Stimulated activated naive B cell treated with anti-CD40 and anti-IgM and Interleukin-4, amounts not matched to agents 10 μg/mL and 1 μg/mL and 100 μg/mL, for 72 hours (primary cell): ENCODE results near the gene GPC6.

Experiments used
- ATAC-seq, 2 donors: fragments of 150-1000 bp; cut with Tn5 transposase; replicated peaks; 2 replicates each; pipeline ENCODE4 v1.10.0; 2021; ENCODE audit warnings: moderate library complexity in 1 of 2
- DNase-seq: peaks from one replicate; pipeline ENCODE4 v3.0.0; 2021
- H3K27ac Mint-ChIP-seq: one replicate; pipeline ENCODE4 v1.8.0; 2022; ENCODE audit warnings: mild to moderate bottlenecking, mixed read lengths
- H3K27me3 Mint-ChIP-seq, 2 donors: one replicate each; pipeline ENCODE4 v1.8.0; 2022; ENCODE audit warnings: mixed read lengths in 2 of 2
- H3K36me3 Mint-ChIP-seq, 2 donors: one replicate each; pipeline ENCODE4 v1.8.0; 2022; ENCODE audit warnings: mixed read lengths in 2 of 2, mild to moderate bottlenecking in 1 of 2
- H3K4me1 Mint-ChIP-seq, 2 donors: one replicate each; pipeline ENCODE4 v1.8.0; 2022; ENCODE audit warnings: mixed read lengths in 2 of 2, mild to moderate bottlenecking in 1 of 2
- H3K4me3 Mint-ChIP-seq, 2 donors: one replicate each; pipeline ENCODE4 v1.8.0; 2022; ENCODE audit warnings: mild to moderate bottlenecking in 2 of 2, mixed read lengths in 2 of 2, moderate library complexity in 1 of 2
- H3K9me3 Mint-ChIP-seq, 2 donors: one replicate each; pipeline ENCODE4 v1.8.0; 2022; ENCODE audit warnings: mixed read lengths in 2 of 2, mild to moderate bottlenecking in 1 of 2

The GPC6 gene

GRCh38 chr13:94308832-94309231 lies 1082.2 kb downstream of the GPC6 start:
- Mint-ChIP-seq H3K4me1 (peaks cover 5 to 6% of the 10 kb centered on the region in 2 donors), H3K4me3 (no peak overlapping the region), H3K36me3 (no peaks in the 10 kb centered on the region), H3K9me3 (no peaks in the 10 kb centered on the region), H3K27ac (no peak overlapping the region), H3K27me3 (no peaks in the 10 kb centered on the region)
- no peak for DNase-seq
- ATAC-seq: no peak

- H3K9me3 Mint-ChIP-seq: no peaks in the 10 kb centered on the region
- no peak overlapping the region for H3K27ac Mint-ChIP-seq
- no peaks in the 10 kb centered on the region for H3K27me3 Mint-ChIP-seq
- no peaks in the 10 kb centered on the region for H3K36me3 Mint-ChIP-seq
- DNase-seq (no peak), ATAC-seq (no peak)
- H3K4me3 Mint-ChIP-seq: no peak overlapping the region
- peaks cover 1 to 2% of the 10 kb centered on the region in 2 donors for H3K4me1 Mint-ChIP-seq
These were observed 1083.0 kb downstream of the GPC6 start for GRCh38 chr13:94309576-94309975.

GRCh38 chr13:94309997-94310855 lies 1083.6 kb downstream of the GPC6 start:
- Mint-ChIP-seq H3K4me1 (no peaks in the 10 kb centered on the region), H3K9me3 (peaks cover 0 to 1% of the 10 kb centered on the region in 2 donors), H3K27ac (no peak overlapping the region), H3K4me3 (no peak overlapping the region), H3K27me3 (no peaks in the 10 kb centered on the region), H3K36me3 (no peaks in the 10 kb centered on the region)
- DNase-seq (no peak), ATAC-seq (no peak)

GRCh38 chr13:94311893-94312292 lies 1085.3 kb downstream of the GPC6 start:
- DNase-seq: no peak
- Mint-ChIP-seq H3K36me3 (no peaks in the 10 kb centered on the region), H3K27me3 (no peaks in the 10 kb centered on the region), H3K4me1 (peaks cover 2 to 3% of the 10 kb centered on the region in 2 donors), H3K4me3 (no peak overlapping the region), H3K9me3 (peaks cover 0 to 2% of the 10 kb centered on the region in 2 donors), H3K27ac (no peak overlapping the region)
- no peak for ATAC-seq

GRCh38 chr13:94312511-94313216 lies 1086.1 kb downstream of the GPC6 start:
- ATAC-seq: no peak
- Mint-ChIP-seq H3K36me3 (no peaks in the 10 kb centered on the region), H3K9me3 (peaks cover 0 to 2% of the 10 kb centered on the region in 2 donors), H3K27me3 (no peaks in the 10 kb centered on the region), H3K4me3 (no peak overlapping the region), H3K4me1 (peaks cover 5 to 9% of the 10 kb centered on the region in 2 donors), H3K27ac (no peak overlapping the region)
- no peak for DNase-seq

GRCh38 chr13:94313321-94313910 lies 1086.8 kb downstream of the GPC6 start:
- Mint-ChIP-seq H3K27me3 (no peaks in the 10 kb centered on the region), H3K4me1 (peaks cover 5 to 9% of the 10 kb centered on the region in 2 donors), H3K27ac (no peak overlapping the region), H3K9me3 (peaks cover 0 to 2% of the 10 kb centered on the region in 2 donors), H3K36me3 (no peaks in the 10 kb centered on the region), H3K4me3 (no peak overlapping the region)
- DNase-seq: no peak
- ATAC-seq: no peak

GRCh38 chr13:94313926-94314325 lies 1087.3 kb downstream of the GPC6 start:
- Mint-ChIP-seq H3K9me3 (peaks cover 0 to 2% of the 10 kb centered on the region in 2 donors), H3K4me3 (no peak overlapping the region), H3K36me3 (no peaks in the 10 kb centered on the region), H3K4me1 (peaks cover 5 to 9% of the 10 kb centered on the region in 2 donors), H3K27ac (no peak overlapping the region), H3K27me3 (no peaks in the 10 kb centered on the region)
- DNase-seq: no peak
- ATAC-seq: no peak

- Mint-ChIP-seq H3K4me3 (no peak overlapping the region), H3K9me3 (peaks cover 0 to 2% of the 10 kb centered on the region in 2 donors), H3K27ac (no peak overlapping the region), H3K36me3 (no peaks in the 10 kb centered on the region), H3K27me3 (no peaks in the 10 kb centered on the region), H3K4me1 (peaks cover 5 to 9% of the 10 kb centered on the region in 2 donors)
- DNase-seq (no peak), ATAC-seq (no peak)
These were observed 1088.6 kb downstream of the GPC6 start for GRCh38 chr13:94315188-94315587.

- H3K4me3 Mint-ChIP-seq: no peak overlapping the region
- DNase-seq (no peak), ATAC-seq (peak; percentile 87 to 97)
- H3K9me3 Mint-ChIP-seq: peaks cover 5 to 7% of the 10 kb centered on the region in 2 donors
- no peak overlapping the region for H3K27ac Mint-ChIP-seq
- H3K36me3 Mint-ChIP-seq: peaks cover under 1 to 3% of the 10 kb centered on the region in 2 donors
- H3K27me3 Mint-ChIP-seq: no peaks in the 10 kb centered on the region
- peaks cover 5 to 9% of the 10 kb centered on the region in 2 donors for H3K4me1 Mint-ChIP-seq
These were observed 1090.5 kb downstream of the GPC6 start for GRCh38 chr13:94317063-94317491.

GRCh38 chr13:94318418-94318817 lies 1091.8 kb downstream of the GPC6 start:
- no peaks in the 10 kb centered on the region for H3K27me3 Mint-ChIP-seq
- peaks cover 7% of the 10 kb centered on the region in 2 donors for H3K9me3 Mint-ChIP-seq
- peaks cover 2 to 4% of the 10 kb centered on the region in 2 donors for H3K36me3 Mint-ChIP-seq
- H3K27ac Mint-ChIP-seq: no peak overlapping the region
- peak in 1 of 2 donors; percentile 27 for ATAC-seq
- DNase-seq: no peak
- peaks cover 9 to 14% of the 10 kb centered on the region in 2 donors for H3K4me1 Mint-ChIP-seq
- no peak overlapping the region for H3K4me3 Mint-ChIP-seq

GRCh38 chr13:94319501-94319900 lies 1092.9 kb downstream of the GPC6 start:
- Mint-ChIP-seq H3K27me3 (no peaks in the 10 kb centered on the region), H3K4me3 (no peak overlapping the region), H3K36me3 (peaks cover 2 to 4% of the 10 kb centered on the region in 2 donors), H3K9me3 (peaks cover 7% of the 10 kb centered on the region in 2 donors), H3K4me1 (peaks cover 17 to 23% of the 10 kb centered on the region in 2 donors), H3K27ac (no peak overlapping the region)
- ATAC-seq: no peak
- no peak for DNase-seq

GRCh38 chr13:94322925-94323763 lies 1096.5 kb downstream of the GPC6 start:
- Mint-ChIP-seq H3K4me1 (peaks cover 32 to 43% of the 10 kb centered on the region in 2 donors), H3K27me3 (no peaks in the 10 kb centered on the region), H3K9me3 (peaks cover 7 to 8% of the 10 kb centered on the region in 2 donors), H3K27ac (no peak overlapping the region), H3K4me3 (no peak overlapping the region), H3K36me3 (peaks cover 5 to 11% of the 10 kb centered on the region in 2 donors)
- ATAC-seq (no peak), DNase-seq (no peak)

- peaks cover 5 to 11% of the 10 kb centered on the region in 2 donors for H3K36me3 Mint-ChIP-seq
- H3K4me3 Mint-ChIP-seq: peak overlapping the region in 1 of 2 donors; percentile 21
- DNase-seq (no peak), ATAC-seq (peak; percentile 33 to 39)
- H3K4me1 Mint-ChIP-seq: peaks cover 35 to 52% of the 10 kb centered on the region in 2 donors
- H3K27ac Mint-ChIP-seq: peak overlapping the region; percentile 56
- H3K9me3 Mint-ChIP-seq: peaks cover 7 to 8% of the 10 kb centered on the region in 2 donors
- no peaks in the 10 kb centered on the region for H3K27me3 Mint-ChIP-seq
These were observed 1097.5 kb downstream of the GPC6 start for GRCh38 chr13:94323764-94324758.
